Hematopoietic multipotent progenitor cell treated with erythropoietin and hydrocortisone succinate and interleukin-3 and kit ligand, for 4 days (in vitro differentiated cells): ENCODE data around the gene DNAJC5G.
A peak's percentile ranks its signal among the peaks of the same experiment; 100 is the strongest.
"Not testable (repeated sequence)": the region's sequence is repeated elsewhere in the genome, so short reads cannot be mapped to it uniquely, and the experiment has no call there.

Experiments used
- DNase-seq: peaks from one replicate; pipeline ENCODE4 v3.0.0-alpha.2; 2015

The DNAJC5G gene

GRCh38 chr2:27281855-27282559, 6.8 kb downstream of the DNAJC5G start, which contains the start of gene TRIM54:
Gene TRIM54, plus strand, starts transcription at chr2:27282429. Its CDS starts 303 bp downstream, at chr2:27282732.
- DNase-seq, result no peak

GRCh38 chr2:27282892-27283291, 7.7 kb downstream of the DNAJC5G start:
- no peak for DNase-seq

GRCh38 chr2:27284996-27285395, 9.8 kb downstream of the DNAJC5G start:
- DNase-seq, result no peak

- no peak for DNase-seq
Measured at GRCh38 chr2:27285481-27285880, 10.2 kb downstream of the DNAJC5G start.

GRCh38 chr2:27288610-27289009, 13.4 kb downstream of the DNAJC5G start:
- DNase-seq, result no peak

- DNase-seq, result peak; percentile 59
Measured at GRCh38 chr2:27290549-27290948, 15.3 kb downstream of the DNAJC5G start.

GRCh38 chr2:27291865-27292264, 16.6 kb downstream of the DNAJC5G start:
- DNase-seq, result peak; percentile 35

- DNase-seq, result no peak
Measured at GRCh38 chr2:27294928-27295327, 19.7 kb downstream of the DNAJC5G start.

GRCh38 chr2:27296481-27296880, 21.2 kb downstream of the DNAJC5G start:
- DNase-seq, result no peak

GRCh38 chr2:27297195-27297594, 22.0 kb downstream of the DNAJC5G start:
- no peak for DNase-seq

- no peak for DNase-seq
Measured at GRCh38 chr2:27298391-27299080, 23.3 kb downstream of the DNAJC5G start.

- DNase-seq, result not testable (repeated sequence)
Measured at GRCh38 chr2:27300606-27301005, 25.4 kb downstream of the DNAJC5G start.

GRCh38 chr2:27303093-27304025, 28.1 kb downstream of the DNAJC5G start:
- peak; percentile 90 for DNase-seq

- no peak for DNase-seq
Measured at GRCh38 chr2:27304488-27305240, 29.4 kb downstream of the DNAJC5G start.

- DNase-seq, result no peak
Measured at GRCh38 chr2:27305516-27305915, 30.3 kb downstream of the DNAJC5G start.

- no peak for DNase-seq
Measured at GRCh38 chr2:27306136-27306535, 30.9 kb downstream of the DNAJC5G start.

- DNase-seq, result peak; percentile 65
Measured at GRCh38 chr2:27306573-27307286, 31.5 kb downstream of the DNAJC5G start.

GRCh38 chr2:27307287-27307544, 32.0 kb downstream of the DNAJC5G start:
- no peak for DNase-seq

GRCh38 chr2:27307545-27308358, 32.5 kb downstream of the DNAJC5G start:
- DNase-seq, result no peak

GRCh38 chr2:27308359-27308881, 33.2 kb downstream of the DNAJC5G start, which contains the start of gene UCN:
Gene UCN, minus strand, starts transcription at chr2:27308445. Its CDS starts 550 bp downstream, at chr2:27307895.
- peak; percentile 38 for DNase-seq

GRCh38 chr2:27309651-27310050, 34.4 kb downstream of the DNAJC5G start:
- DNase-seq, result no peak
